Measurements from ENCODE around the gene COBLL1. TPM values are rescaled to one million over a fixed set of nuclear protein-coding genes. Genes with fewer than 3 reads are reported as not detected.

Gene COBLL1
- total RNA-seq, 2 donors from 2014 or later = 14.9 to 21.1 TPM

GRCh38 chr2:164735309-164735919 is 106.2 kb downstream of the COBLL1 start:
- no peaks in the 10 kb centered on the region for H3K36me3 ChIP-seq
- no peaks in the 10 kb centered on the region for H3K27me3 ChIP-seq
- H3K4me1 ChIP-seq = peaks cover 0 to 17% of the 10 kb centered on the region in 2 donors
- H3K27ac ChIP-seq = no peak overlapping the region
- no peak overlapping the region for H3K4me3 ChIP-seq
- DNase-seq (ENCODE audit: low spot score) = no peak
- TF ChIP-seq CTCF (IDR thresholded peaks at IDR 0.05) = no peak
- H3K9me3 ChIP-seq = no peaks in the 10 kb centered on the region

GRCh38 chr2:164734196-164734595 is 107.4 kb downstream of the COBLL1 start:
- no peak for TF ChIP-seq CTCF (IDR thresholded peaks at IDR 0.05)
- H3K27ac ChIP-seq = no peak overlapping the region
- H3K4me1 ChIP-seq = peaks cover 0 to 8% of the 10 kb centered on the region in 2 donors
- DNase-seq (ENCODE audit: low spot score) = no peak
- no peaks in the 10 kb centered on the region for H3K27me3 ChIP-seq
- no peak overlapping the region for H3K4me3 ChIP-seq
- H3K36me3 ChIP-seq = no peaks in the 10 kb centered on the region
- no peaks in the 10 kb centered on the region for H3K9me3 ChIP-seq

- Histone ChIP-seq H3K9me3 (no peaks in the 10 kb centered on the region), H3K27me3 (no peaks in the 10 kb centered on the region), H3K4me1 (peaks cover 0 to 10% of the 10 kb centered on the region in 2 donors), H3K4me3 (no peak overlapping the region), H3K36me3 (peaks cover 5% of the 10 kb centered on the region), H3K27ac (no peak overlapping the region)
- no peak for DNase-seq (ENCODE audit: low spot score)
- TF ChIP-seq CTCF (IDR thresholded peaks at IDR 0.05) = no peak
Measured at GRCh38 chr2:164725542-164725941, 116.1 kb downstream of the COBLL1 start.

- DNase-seq (ENCODE audit: low spot score) = no peak
- no peak for TF ChIP-seq CTCF (IDR thresholded peaks at IDR 0.05)
- H3K4me1 ChIP-seq = peaks cover 0 to 10% of the 10 kb centered on the region in 2 donors
Measured at GRCh38 chr2:164722616-164723338, 118.8 kb downstream of the COBLL1 start.

GRCh38 chr2:164721430-164721829 is 120.2 kb downstream of the COBLL1 start:
- peaks cover 5% of the 10 kb centered on the region for H3K36me3 ChIP-seq
- no peak overlapping the region for H3K4me3 ChIP-seq
- H3K27me3 ChIP-seq = no peaks in the 10 kb centered on the region
- H3K4me1 ChIP-seq = peaks cover 0 to 10% of the 10 kb centered on the region in 2 donors
- no peak overlapping the region for H3K27ac ChIP-seq
- no peaks in the 10 kb centered on the region for H3K9me3 ChIP-seq
- TF ChIP-seq CTCF (IDR thresholded peaks at IDR 0.05) = no peak
- no peak for DNase-seq (ENCODE audit: low spot score)

More at GRCh38 chr2:164722616-164723338, 118.8 kb downstream of the COBLL1 start:
- no peaks in the 10 kb centered on the region for H3K27me3 ChIP-seq
- H3K27ac ChIP-seq = peak overlapping the region in 1 of 2 donors; percentile 1
- H3K9me3 ChIP-seq = no peaks in the 10 kb centered on the region
- H3K36me3 ChIP-seq = peaks cover 5% of the 10 kb centered on the region
- H3K4me3 ChIP-seq = no peak overlapping the region

Measured in right atrium auricular region (tissue), 2 donors.